Measurements from ENCODE around the gene MISP.

GRCh38 chr19:703329-703650 is 47.6 kb upstream of the MISP start:
- TF ChIP-seq POLR2AphosphoS5 (IDR thresholded peaks at IDR 0.05) (no peak), CTCF (IDR thresholded peaks at IDR 0.05) (no peak)

Data from breast epithelium (tissue), 3 donors.